PC-9 (cell line): ENCODE data around the gene PCGF3. TPM values are rescaled to one million over a fixed set of nuclear protein-coding genes. Genes with fewer than 3 reads are reported as not detected.
A peak's percentile ranks its signal among the peaks of the same experiment; 100 is the strongest.

Experiments used
- BruUV-seq: library from RNA; stranded (reverse); fragments of 400-500 nt; replicated peaks from 2 replicates; lab custom pipeline; 2021; lab: Mats Ljungman, UMichigan
- CTCF ChIA-PET: fragments of 300-600 bp; sonication (Branson Sonifier 250); formaldehyde crosslinking; loops from one replicate; lab custom pipeline; 2022; ENCODE audit warnings: antibody characterized with exemption; lab: Charles Lee
- POLR2A ChIA-PET: fragments of 300-600 bp; sonication (Branson Sonifier 250); formaldehyde crosslinking; loops from one replicate; lab custom pipeline; 2022; ENCODE audit warnings: antibody characterized with exemption; ENCODE audit not compliant: unreplicated experiment; lab: Charles Lee
- DNase-seq, 2 experiments: peaks; one replicate each; pipeline versions ENCODE4 v3.0.0 to v3.0.0-alpha.2; 2015 to 2022; ENCODE audit warnings: mixed read lengths in 1 of 2
- H2AFZ ChIP-seq: fragments of 200-600 bp; sonication (generic); 2 replicates; pipeline ENCODE4 v1.8.1; 2017; ENCODE audit warnings: antibody characterized with exemption
- H3F3A ChIP-seq: fragments of 200-600 bp; sonication (generic); 2 replicates; pipeline ENCODE4 v1.8.1; 2017; ENCODE audit warnings: antibody characterized with exemption, mild to moderate bottlenecking, low read depth; ENCODE audit not compliant: insufficient read depth
- H3K27ac ChIP-seq: fragments of 200-600 bp; sonication (generic); 2 replicates; pipeline ENCODE4 v1.6.1; 2016; ENCODE audit warnings: mixed run types
- H3K27me3 ChIP-seq: fragments of 200-600 bp; sonication (generic); 2 replicates; pipeline ENCODE4 v1.6.1; 2016; ENCODE audit warnings: low read depth, mixed run types; ENCODE audit not compliant: insufficient read depth
- H3K36me3 ChIP-seq: fragments of 200-600 bp; sonication (generic); 2 replicates; pipeline ENCODE4 v1.6.1; 2016; ENCODE audit warnings: low read depth, mixed run types
- H3K4me1 ChIP-seq: fragments of 200-600 bp; sonication (generic); replicated peaks from 2 replicates; pipeline ENCODE4 v1.6.1; 2016; ENCODE audit warnings: mixed run types; ENCODE audit not compliant: insufficient read depth
- H3K4me2 ChIP-seq: fragments of 200-600 bp; sonication (generic); 2 replicates; pipeline ENCODE4 v1.6.1; 2017; ENCODE audit warnings: mixed run types
- H3K4me3 ChIP-seq: fragments of 200-600 bp; sonication (generic); 2 replicates; pipeline ENCODE4 v1.6.1; 2016; ENCODE audit warnings: mixed run types
- H3K79me2 ChIP-seq: fragments of 200-600 bp; sonication (generic); 2 replicates; pipeline ENCODE4 v1.6.1; 2017; ENCODE audit warnings: low read depth, mixed run types
- H3K9me2 ChIP-seq: fragments of 200-600 bp; sonication (generic); 2 replicates; pipeline ENCODE4 v1.8.1; 2017; ENCODE audit warnings: mild to moderate bottlenecking; ENCODE audit not compliant: insufficient read depth
- H3K9me3 ChIP-seq: fragments of 200-600 bp; sonication (generic); 2 replicates; pipeline ENCODE4 v1.8.1; 2016; ENCODE audit warnings: low read depth; ENCODE audit not compliant: insufficient read depth
- H4K20me1 ChIP-seq: fragments of 200-600 bp; sonication (generic); 2 replicates; pipeline ENCODE4 v1.8.1; 2017; ENCODE audit not compliant: insufficient read depth
- CTCF ChIP-seq: fragments of 200-600 bp; sonication (generic); conservative IDR thresholded peaks from 2 replicates; pipeline ENCODE4 v1.6.1; 2017; ENCODE audit warnings: mixed run types, antibody characterized with exemption, mild to moderate bottlenecking, moderate library complexity
- EZH2 ChIP-seq: fragments of 200-600 bp; sonication (generic); IDR thresholded peaks from 2 replicates; pipeline ENCODE4 v1.8.0; 2017; ENCODE audit warnings: antibody characterized with exemption, low read depth
- intact Hi-C: fragments of 100-400 bp; cut with micrococcal nuclease; formaldehyde crosslinking; loops from one replicate; pipeline ENCODE4 v1.10.0; 2022; ENCODE audit not compliant: unreplicated experiment
- total RNA-seq: library from RNA; stranded (reverse); gene quantifications from 2 replicates; pipeline ENCODE4 v1.2.3, GENCODE V29; 2021

The PCGF3 gene
- total RNA-seq, 1 experiment from 2014 or later: 60.8 TPM

- Histone ChIP-seq H2AFZ (no peak overlapping the region), H3F3A (peaks cover 10% of the 10 kb centered on the region; the same call in 1 of the 2 replicates), H3K79me2 (no peaks in the 10 kb centered on the region), H4K20me1 (no peaks in the 10 kb centered on the region), H3K4me1 (peaks cover 17% of the 10 kb centered on the region), H3K4me2 (no peak overlapping the region), H3K4me3 (no peak overlapping the region), H3K27me3 (no peaks in the 10 kb centered on the region), H3K9me3 (no peaks in the 10 kb centered on the region), H3K9me2 (no peaks in the 10 kb centered on the region), H3K36me3 (no peaks in the 10 kb centered on the region), H3K27ac (no peak overlapping the region)
- no peak for DNase-seq
- BruUV-seq: no TSS peak
- intact Hi-C loops: no loop called here
- ChIA-PET POLR2A (no interaction called here), CTCF (no interaction called here)
- no peak for TF ChIP-seq CTCF
- TF ChIP-seq EZH2: no peak
Measured at GRCh38 chr4:683247-683897, 22.3 kb upstream of the PCGF3 start.

GRCh38 chr4:683982-684622, 21.5 kb upstream of the PCGF3 start:
- DNase-seq: peak in 1 of 2 experiments; percentile 39

More at GRCh38 chr4:683982-684622, 21.5 kb upstream of the PCGF3 start:
- no TSS peak for BruUV-seq
- no peak overlapping the region for H3K27ac ChIP-seq
- H4K20me1 ChIP-seq: no peaks in the 10 kb centered on the region
- H3F3A ChIP-seq: peaks cover 10% of the 10 kb centered on the region; the same call in 1 of the 2 replicates
- peak; percentile 82 for TF ChIP-seq CTCF
- no peak for TF ChIP-seq EZH2
- intact Hi-C loops: no loop called here
- CTCF ChIA-PET: no interaction called here
- no peak overlapping the region for H3K4me2 ChIP-seq
- H3K4me1 ChIP-seq: peaks cover 19% of the 10 kb centered on the region
- H3K9me3 ChIP-seq: no peaks in the 10 kb centered on the region
- no peaks in the 10 kb centered on the region for H3K9me2 ChIP-seq
- H3K4me3 ChIP-seq: no peak overlapping the region
- POLR2A ChIA-PET: interaction anchor here (0.7 kb wide), 1 partner anchor 609 kb away, joined by 3 read pairs; no protein-coding TSS in a partner anchor
- H3K79me2 ChIP-seq: no peaks in the 10 kb centered on the region
- no peak overlapping the region for H2AFZ ChIP-seq
- no peaks in the 10 kb centered on the region for H3K36me3 ChIP-seq
- H3K27me3 ChIP-seq: no peaks in the 10 kb centered on the region
